Measurements from ENCODE around the gene KIAA0319L.

KIAA0319L gene

GRCh38 chr1:35499652-35500176, 57.5 kb downstream of the KIAA0319L start:
- DNase-seq, result no peak
- H3K27ac Mint-ChIP-seq, result no peak overlapping the region

GRCh38 chr1:35499231-35499630, 58.0 kb downstream of the KIAA0319L start:
- Mint-ChIP-seq H3K27ac (no peak overlapping the region), H3K4me1 (no peaks in the 10 kb centered on the region), H3K4me3 (no peak overlapping the region), H3K9me3 (no peaks in the 10 kb centered on the region), H3K36me3 (ENCODE audit: low read depth) (peaks cover 39% of the 10 kb centered on the region), H3K27me3 (ENCODE audit: low read depth, poor library complexity) (no peaks in the 10 kb centered on the region)
- no peak for TF ChIP-seq CTCF (IDR thresholded peaks at IDR 0.05)
- DNase-seq, result no peak

More at GRCh38 chr1:35499652-35500176, 57.5 kb downstream of the KIAA0319L start:
- Mint-ChIP-seq H3K27me3 (ENCODE audit: low read depth, poor library complexity) (no peaks in the 10 kb centered on the region), H3K9me3 (no peaks in the 10 kb centered on the region), H3K4me3 (no peak overlapping the region), H3K4me1 (no peaks in the 10 kb centered on the region), H3K36me3 (ENCODE audit: low read depth) (peaks cover 37% of the 10 kb centered on the region)
- no peak for TF ChIP-seq CTCF (IDR thresholded peaks at IDR 0.05)

GRCh38 chr1:35497571-35497970, 59.6 kb downstream of the KIAA0319L start:
- H3K4me1 Mint-ChIP-seq, result no peaks in the 10 kb centered on the region
- H3K36me3 Mint-ChIP-seq (ENCODE audit: low read depth), result peaks cover 51% of the 10 kb centered on the region
- no peak for DNase-seq
- no peak overlapping the region for H3K27ac Mint-ChIP-seq
- TF ChIP-seq CTCF (IDR thresholded peaks at IDR 0.05), result no peak
- H3K27me3 Mint-ChIP-seq (ENCODE audit: low read depth, poor library complexity), result no peaks in the 10 kb centered on the region
- no peak overlapping the region for H3K4me3 Mint-ChIP-seq
- H3K9me3 Mint-ChIP-seq, result peaks cover 15% of the 10 kb centered on the region

- DNase-seq, result no peak
- Mint-ChIP-seq H3K4me3 (no peak overlapping the region), H3K27me3 (ENCODE audit: low read depth, poor library complexity) (no peaks in the 10 kb centered on the region), H3K36me3 (ENCODE audit: low read depth) (peaks cover 82% of the 10 kb centered on the region), H3K9me3 (peaks cover 55% of the 10 kb centered on the region), H3K4me1 (no peaks in the 10 kb centered on the region), H3K27ac (no peak overlapping the region)
- no peak for TF ChIP-seq CTCF (IDR thresholded peaks at IDR 0.05)
These were observed 67.0 kb downstream of the KIAA0319L start for GRCh38 chr1:35490250-35490649.

GRCh38 chr1:35488336-35488735, 68.9 kb downstream of the KIAA0319L start:
- TF ChIP-seq CTCF (IDR thresholded peaks at IDR 0.05), result no peak
- Mint-ChIP-seq H3K27me3 (ENCODE audit: low read depth, poor library complexity) (no peaks in the 10 kb centered on the region), H3K4me3 (no peak overlapping the region), H3K36me3 (ENCODE audit: low read depth) (peaks cover 72% of the 10 kb centered on the region), H3K27ac (no peak overlapping the region), H3K9me3 (peaks cover 49% of the 10 kb centered on the region), H3K4me1 (no peaks in the 10 kb centered on the region)
- DNase-seq, result no peak

- TF ChIP-seq CTCF (IDR thresholded peaks at IDR 0.05), result no peak
- Mint-ChIP-seq H3K27ac (no peak overlapping the region), H3K27me3 (ENCODE audit: low read depth, poor library complexity) (no peaks in the 10 kb centered on the region), H3K9me3 (peaks cover 46% of the 10 kb centered on the region), H3K36me3 (ENCODE audit: low read depth) (peaks cover 70% of the 10 kb centered on the region), H3K4me1 (no peaks in the 10 kb centered on the region), H3K4me3 (no peak overlapping the region)
- no peak for DNase-seq
These were observed 70.3 kb downstream of the KIAA0319L start for GRCh38 chr1:35486858-35487408.

All from nephron progenitor cell (in vitro differentiated cells).